Midbrain (tissue), 1 donor: ENCODE results near the gene GPC3.

ENCODE experiments used
- DNase-seq: peaks from one replicate; lab custom pipeline; 2025; lab: John Stamatoyannopoulos, UW

The GPC3 gene

DNA sequence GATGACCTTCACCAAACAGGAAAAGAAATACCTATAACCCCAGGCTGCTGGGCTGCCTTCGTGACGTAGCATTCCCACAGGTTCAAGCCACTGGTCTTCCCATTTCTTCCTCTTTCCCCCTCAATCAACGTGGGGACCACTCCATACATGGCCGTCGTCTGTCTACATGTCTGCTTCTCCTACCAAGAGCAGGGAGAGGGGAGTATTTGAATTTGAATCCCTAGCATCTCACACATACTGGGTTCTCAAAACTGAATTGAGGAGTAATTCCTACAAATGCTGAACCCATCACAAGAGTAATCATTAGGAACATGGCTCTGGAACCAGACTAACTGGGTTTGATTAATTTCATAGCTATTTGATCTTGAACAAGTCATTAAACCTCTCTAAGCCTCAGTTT lies 17.3 kb downstream of the GPC3 start:
- DNase-seq, result no peak

DNA sequence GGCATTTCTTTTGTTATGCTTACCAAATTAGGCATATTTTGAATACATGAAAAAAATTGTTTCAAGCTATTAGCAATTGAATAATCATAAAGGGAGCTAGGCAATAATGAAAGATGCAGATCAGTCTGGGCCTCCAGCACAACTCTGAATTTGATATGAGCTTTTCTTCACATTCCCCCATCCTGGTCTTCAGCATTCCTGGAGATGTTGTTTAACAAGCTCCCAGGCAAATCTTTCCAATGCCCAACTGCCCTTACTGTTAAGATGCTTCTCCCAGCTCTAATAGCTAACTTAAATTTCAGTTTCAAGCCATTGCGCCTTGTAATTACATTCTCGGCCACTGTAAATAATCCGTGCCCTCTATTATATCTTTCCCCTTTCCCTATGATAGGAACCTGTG lies 19.2 kb downstream of the GPC3 start:
- no peak for DNase-seq

DNA sequence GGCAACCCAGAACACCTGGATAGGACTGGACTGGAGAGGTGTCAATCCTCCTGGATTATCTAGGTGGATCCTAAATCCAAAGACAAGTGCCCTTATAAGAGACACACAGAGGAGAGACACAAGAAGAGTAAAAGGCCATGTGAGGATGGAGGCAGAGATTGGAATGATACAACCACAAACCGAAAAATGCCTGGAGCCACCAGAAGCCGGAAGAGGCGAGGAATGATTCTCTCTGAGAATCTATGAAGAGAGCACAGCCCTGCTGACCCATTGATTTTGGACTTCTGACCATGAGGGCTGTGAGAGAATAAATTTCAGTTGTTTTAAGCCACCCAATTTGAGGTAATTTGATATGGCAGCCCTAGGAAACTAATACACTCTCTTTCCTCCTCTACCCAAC lies 20.1 kb downstream of the GPC3 start:
- DNase-seq, result no peak

DNA sequence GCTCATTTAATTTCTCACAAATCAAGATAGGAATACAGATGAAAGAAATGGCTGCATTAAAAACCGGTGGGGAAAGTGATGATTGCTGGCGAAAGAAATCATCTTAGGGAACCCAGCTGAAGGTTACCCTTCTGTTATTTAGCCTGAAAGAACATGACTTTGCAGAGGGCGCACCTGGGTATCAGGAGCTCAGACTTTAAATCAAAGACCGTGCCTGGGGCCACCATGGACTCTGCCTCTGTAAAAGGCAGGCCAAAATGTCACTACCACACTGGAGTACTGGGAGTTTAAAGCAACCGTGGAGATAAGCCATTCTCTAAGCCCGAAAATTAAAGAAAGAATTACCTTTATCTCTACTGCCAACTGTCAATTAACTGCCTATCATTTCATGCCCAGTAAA lies 24.3 kb downstream of the GPC3 start:
- DNase-seq, result no peak

DNA sequence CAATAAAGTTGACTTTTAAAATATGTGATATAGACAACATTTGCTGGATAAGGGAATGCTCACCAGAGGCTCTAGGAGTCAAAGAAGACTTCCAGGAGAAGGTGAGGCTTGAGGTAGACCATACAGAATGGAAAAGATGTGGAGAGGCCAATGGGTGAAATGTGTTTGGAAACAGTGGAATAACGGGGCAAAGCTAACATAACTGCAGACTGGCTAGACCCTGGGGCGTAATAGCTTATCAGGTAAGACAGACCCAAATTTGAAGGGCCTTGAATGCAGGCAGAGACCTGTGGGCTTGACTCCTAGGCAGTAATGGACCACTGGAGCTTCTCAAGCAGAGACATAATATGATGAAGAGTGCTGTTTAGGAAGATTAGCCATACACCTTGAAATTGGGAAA lies 25.4 kb downstream of the GPC3 start:
- DNase-seq, result no peak

DNA sequence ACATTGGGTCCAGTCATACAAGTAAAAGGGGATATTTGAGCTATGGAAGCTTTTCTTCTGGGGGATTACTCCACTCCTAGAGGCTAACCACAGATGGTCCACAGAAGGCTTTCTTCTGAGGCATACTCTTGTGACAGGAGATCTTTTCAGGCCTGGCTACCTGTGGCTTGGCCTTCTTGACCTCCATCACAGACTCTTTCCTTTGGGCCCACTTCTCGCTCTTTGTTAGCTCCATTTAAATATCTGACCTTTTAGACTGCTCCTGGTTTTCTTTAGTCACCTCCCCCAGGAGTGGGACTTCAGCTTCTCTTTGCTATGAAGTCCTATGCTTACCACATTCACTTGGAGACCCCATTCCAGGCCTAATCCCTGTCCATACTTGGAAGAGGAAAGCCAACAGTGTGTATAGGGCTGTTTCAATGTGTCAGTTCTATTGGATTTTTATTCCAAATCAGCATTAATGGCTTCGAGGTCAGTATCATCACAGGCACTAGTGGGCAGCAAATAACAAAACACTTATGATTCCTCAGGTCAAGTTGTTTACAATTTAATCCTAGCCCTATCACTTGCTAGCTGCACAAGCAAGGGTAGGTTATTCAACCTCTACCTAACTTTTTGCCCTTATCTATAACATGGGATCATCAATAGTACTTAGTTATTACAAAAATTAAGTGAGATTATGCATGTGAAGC lies 26.3 kb downstream of the GPC3 start:
- DNase-seq, result no peak

DNA sequence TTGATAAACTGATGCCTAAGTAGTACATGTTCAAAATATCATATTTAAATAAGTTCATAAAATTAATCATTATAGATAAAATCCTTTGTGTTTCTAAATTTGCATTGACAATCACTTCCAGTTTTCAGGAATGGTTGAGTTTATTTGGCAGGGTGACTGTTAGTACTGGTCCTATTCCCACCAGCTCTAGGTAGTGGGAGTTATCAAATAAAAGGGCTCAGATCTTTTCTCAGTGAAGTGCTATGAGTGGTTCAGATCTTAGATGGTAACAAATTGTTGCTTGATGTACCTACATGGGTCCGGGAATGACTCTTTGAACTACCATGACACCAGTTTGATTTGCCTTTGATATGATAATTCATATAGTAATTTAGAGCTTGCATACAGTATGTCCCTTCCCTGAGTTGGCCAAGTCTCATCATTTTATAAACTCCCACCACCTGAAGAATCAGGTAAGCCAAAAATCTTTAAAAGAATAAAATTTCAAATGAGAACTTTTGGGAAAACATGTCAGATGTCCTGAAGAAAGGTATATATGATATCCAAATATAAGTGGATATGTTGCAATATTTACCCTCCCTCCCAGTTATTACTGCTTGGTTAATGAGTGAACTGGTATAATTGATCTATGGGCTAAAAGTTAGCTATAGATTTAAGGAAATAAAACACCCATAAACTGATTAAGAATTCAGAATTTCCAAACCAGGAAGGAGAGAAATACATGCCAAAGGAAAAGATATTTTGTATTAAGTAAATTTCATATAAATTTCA lies 28.6 kb downstream of the GPC3 start:
- no peak for DNase-seq

DNA sequence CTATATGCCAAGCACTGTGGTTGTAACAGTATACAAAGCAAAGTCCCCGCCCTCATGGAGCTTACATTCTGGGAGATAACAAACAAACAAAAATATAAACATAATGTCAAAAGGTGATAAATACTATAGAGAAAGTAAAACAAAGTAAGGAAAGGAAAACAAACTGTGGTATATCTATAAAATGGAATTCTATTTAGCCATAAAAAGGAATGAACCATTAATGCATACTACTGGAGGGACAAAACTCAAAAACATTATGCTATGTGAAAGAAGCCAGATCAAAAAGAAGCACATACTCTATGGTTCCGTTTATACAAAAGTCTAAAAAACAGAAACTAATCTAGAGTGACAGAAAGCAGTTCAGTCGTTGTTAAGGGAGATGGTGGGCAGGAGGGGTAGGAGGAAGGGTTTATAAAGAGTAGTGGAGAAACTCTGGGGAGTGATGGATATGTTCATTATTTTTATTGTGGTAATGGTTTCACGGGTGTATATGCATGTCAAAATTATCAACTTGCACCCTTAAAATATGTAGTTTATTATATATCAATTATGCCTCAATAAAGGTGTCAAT lies 31.5 kb downstream of the GPC3 start:
- no peak for DNase-seq

DNA sequence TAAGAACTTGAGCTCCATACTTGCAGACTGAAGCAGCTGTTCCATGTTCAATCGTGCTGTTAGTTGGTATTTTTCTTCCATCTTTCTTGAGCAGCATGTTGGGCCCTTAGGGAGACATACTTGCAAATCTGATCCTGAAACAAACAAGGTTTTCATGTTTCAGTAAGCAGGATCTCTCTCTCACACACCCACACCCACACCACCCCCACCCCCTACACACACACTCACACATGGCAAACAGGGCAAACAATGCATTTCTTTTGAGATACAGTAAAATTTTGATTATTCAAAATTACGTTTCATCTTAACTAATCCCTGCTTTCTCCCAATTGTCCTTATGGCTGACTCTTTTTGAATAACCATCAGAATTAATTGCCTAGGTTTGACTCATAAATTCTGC lies 32.3 kb downstream of the GPC3 start:
- DNase-seq, result no peak

DNA sequence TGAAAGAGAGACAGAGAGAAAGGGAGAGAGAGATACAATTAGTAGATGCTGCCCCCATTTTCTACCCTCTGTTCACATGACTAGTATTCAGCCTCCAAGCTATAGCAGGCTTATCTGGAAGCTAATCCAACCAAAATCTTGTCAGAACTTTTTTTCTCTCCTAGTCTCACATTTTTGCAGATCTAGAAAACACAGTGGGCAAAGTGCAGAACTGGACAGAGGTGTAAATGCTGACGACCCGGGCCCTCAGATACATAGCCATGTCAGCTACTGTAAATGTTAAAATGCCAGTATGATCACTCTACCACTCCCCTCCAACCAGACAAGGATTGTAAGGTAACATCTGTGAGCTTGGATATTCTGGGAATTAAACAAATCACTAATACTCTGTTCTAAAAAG lies 34.3 kb downstream of the GPC3 start:
- DNase-seq, result no peak

DNA sequence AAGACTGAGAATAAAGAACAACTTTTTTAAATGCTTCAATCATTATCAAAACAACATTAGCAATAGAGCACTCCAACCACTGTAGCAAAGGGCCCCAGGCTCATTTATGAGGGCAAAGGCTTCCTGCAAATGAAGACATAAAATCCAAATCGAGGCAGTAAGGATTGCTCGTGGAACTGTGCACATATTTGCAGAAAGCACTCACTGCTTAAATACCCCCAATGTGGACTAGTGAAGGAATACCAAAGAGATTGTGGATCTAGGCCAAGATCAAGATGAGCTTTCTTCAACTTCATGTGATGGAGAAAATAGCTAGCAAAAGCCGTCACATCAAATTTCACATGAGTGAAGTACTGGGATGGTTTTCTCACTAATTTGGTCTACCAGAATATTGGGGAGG lies 35.2 kb downstream of the GPC3 start:
- DNase-seq, result no peak

DNA sequence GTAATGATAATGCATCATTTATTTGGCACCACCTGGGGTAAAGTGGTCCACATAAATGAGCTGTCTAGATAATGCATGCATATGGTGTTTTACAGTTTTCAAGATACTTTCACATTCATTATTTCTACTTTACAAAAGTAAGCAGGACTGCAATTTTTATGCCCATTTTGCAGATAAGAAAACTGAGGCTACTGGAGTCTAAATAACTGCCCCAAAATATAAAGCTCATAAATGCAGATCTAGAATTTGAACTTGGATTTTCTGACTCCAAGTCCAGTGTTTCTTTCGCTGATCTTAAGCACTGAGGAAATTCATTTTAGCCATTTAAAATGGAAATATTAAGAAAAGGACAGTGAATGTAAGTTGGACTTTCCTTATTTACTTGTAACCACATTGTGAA lies 36.5 kb downstream of the GPC3 start:
- DNase-seq, result no peak

DNA sequence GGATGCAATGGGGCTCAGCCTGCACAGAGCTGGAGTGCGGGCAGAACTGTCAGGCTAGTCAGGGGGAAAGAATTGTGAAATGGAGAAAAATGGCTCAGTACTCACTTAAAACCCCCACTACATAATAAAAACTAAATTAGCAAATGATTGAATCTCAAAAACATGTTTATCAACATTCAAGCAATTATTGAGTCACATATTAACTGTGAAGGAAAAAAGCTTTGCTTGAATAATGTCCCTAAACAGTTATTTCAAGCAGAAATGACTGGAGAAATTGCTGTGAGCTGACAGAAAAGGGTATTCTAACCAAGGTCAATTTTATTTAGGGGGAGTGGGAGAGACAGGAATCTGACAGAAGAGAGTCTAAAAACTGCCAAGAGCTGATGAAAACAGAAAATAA lies 37.4 kb downstream of the GPC3 start:
- no peak for DNase-seq

DNA sequence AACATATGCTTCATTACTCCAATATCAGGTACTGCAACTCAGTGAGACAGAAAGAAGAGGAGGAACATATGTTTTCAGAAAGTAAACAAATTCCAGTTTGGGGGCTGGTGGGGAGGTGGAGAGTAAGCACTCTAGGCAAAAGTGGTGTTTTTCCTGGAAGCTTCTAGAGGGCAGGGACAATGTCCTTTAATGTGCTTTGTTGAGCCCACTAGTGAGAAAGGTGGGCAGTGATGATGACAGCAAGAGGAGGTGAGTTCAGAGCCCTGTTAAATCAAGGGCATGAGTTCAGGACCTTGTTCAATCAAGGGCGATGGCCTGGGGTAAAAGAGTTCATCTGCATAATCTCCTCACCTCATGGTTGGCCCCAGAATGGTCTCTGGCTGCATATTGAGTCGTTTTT lies 38.4 kb downstream of the GPC3 start:
- no peak for DNase-seq

DNA sequence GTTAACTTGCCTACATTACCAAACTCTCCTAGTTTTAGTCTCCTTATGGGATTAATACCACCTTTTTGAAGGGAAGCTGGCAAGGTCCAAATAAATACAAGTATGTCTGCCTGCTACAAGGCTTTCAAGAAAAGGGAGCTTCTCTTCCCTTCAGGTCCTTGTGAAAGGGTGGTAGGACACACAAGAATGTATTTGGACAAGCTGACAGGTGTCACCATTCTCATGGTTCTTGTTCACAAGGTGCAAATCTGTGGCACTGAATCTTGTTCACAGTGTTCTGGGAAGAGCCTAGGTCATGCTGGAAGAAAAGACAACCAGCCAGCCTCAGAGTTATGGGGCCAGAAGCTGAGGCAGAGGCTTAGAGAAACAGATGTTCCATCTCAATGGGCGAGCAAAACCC lies 41.9 kb downstream of the GPC3 start:
- DNase-seq, result no peak

DNA sequence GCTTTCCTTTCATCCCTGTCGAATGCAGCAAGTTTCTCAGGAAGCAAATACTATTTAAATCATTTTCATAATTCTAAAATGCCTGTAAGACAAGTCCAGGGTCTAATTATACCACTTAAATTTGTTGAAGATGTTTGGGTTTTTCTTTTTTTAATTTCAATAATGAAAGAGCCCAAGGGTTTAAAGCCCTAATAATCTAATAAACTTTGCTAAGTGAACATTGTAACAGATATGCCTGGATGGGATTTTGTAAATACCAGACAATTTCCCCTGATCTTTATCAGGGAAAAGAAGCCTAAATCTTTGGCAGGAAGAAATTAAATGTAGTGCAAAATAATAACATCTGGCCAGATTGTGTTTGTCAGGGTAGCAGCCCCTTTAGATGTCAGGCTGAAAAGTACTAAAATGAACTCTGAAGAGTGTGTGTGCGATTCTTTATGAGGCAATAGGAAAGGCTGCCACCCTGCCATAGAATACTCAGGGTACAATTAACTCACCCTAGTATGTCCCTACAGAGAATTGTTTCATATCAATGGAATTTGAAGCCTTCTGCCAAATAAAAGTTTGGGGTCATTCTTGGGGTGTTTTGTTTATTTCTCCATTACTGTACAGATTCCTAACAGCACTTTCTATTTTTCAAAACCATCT lies 45.6 kb downstream of the GPC3 start:
- DNase-seq, result no peak

DNA sequence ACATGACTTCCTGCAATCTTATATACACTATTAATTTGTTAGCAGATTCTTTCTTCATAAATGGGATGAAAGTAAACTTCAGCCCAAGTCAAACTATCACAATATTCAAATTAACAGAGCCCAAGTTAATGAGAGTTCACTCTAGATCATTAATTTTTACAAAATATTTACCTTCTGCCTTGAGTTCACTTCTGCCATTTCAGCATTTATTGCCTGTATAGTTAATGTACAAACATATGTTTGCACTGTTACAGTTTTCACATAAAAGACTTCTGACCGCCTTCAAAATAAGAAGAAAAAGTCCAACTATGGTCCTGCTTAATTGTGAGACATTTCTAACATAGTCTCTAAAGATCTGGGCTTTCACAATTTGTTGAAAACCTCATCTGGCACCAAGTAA lies 46.9 kb downstream of the GPC3 start:
- DNase-seq, result no peak

DNA sequence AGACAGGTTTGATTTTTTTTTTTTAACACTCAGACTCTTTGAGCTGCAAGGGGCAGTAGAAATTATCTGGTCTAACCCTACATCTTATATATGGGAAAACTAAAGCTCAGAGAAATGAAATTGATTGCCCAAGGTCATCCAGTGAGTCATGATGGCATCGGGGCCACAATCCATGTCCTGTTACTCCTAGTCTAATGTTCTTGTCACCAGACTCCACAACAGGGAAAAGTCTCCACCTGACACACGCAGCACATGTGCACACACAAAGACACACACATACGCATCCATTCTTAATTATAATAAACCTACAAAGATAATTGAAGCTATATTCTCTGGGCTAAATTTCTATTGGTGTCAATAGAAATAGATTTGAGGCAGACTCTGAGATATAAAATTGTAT lies 48.4 kb downstream of the GPC3 start:
- DNase-seq, result no peak

DNA sequence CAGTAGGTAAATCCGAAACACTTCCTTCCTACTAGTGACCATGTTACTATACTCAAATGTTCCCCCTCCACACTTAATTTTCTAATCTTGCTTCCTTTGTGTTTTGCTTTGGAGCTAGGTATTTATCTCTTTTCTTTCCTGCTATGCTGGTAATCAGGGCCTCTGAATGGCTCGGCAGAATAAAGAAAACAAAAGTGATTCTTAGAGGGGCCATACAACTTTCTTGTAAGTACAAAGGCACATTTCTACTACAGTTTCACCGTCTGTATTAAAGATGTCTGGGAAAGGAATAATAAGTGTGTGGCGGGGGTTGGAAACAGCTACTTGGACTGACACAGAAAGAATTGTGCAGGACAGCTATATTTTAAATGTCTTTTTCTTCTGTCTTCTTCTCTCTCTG lies 50.3 kb downstream of the GPC3 start:
- no peak for DNase-seq

DNA sequence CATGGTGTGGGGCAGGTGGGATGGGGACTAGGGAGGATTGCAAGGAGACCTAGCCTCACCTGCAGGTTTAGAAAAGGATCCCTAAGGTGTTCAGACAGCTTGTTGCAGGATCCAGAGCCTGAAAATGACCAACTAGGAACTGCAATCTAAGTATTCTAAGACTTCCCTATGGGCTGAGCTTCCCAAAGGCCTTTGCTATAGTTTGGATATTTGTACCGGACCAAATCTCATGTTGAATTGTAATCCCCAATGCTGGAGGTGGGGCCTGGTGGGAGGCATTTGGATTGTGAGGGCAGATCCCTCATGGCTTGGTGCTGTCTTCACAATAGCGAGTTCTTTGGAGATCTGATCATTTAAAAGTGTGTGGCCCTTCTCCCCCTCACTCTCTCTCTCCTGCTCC lies 52.1 kb downstream of the GPC3 start:
- no peak for DNase-seq

DNA sequence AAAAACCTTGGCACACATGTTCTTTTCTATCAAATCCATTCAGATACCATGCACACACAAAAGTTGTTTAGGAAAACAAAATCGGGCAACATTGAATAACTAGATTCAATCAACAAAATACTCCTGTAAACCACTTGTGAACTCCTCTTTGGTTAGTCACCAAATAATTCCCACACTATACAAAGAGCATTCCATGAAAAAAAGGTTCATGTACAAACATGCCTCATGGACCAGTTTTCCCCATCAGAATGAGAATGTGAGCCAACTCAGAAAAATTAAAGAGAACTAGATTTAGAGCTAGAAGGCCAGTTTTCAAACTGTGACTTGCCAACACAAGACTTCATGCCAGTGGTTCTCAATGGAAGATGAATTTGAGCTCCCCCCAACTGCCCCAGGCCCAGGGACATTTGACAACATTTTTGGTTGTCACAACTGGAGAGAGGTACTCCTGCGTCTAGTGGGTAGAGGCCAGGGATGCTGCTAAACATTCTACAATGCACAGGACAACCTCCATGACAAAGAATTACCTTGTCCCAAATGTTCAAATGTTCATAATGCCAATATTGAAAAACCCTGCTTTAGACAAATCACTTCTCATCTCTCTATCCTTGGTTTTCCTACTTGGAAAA lies 55.4 kb downstream of the GPC3 start:
- DNase-seq, result no peak

DNA sequence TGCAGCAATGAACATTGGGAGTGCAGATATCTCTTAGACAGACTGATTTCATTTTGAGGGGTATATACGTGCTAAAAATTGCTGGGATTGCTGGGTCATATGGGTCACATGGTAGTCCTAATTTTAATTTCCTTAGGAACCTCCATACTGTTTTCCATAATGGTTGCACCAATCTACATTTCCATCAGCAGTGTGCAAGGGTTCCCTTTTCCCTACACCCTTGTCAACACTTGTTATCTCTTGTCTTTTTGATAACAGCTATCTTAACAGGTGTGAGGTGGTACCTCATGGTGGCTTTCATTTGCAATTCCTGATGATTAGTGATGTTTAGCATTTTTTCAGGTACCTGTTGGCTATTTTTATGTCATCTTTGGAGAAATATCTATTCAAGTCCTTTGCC lies 57.0 kb downstream of the GPC3 start:
- DNase-seq, result no peak

DNA sequence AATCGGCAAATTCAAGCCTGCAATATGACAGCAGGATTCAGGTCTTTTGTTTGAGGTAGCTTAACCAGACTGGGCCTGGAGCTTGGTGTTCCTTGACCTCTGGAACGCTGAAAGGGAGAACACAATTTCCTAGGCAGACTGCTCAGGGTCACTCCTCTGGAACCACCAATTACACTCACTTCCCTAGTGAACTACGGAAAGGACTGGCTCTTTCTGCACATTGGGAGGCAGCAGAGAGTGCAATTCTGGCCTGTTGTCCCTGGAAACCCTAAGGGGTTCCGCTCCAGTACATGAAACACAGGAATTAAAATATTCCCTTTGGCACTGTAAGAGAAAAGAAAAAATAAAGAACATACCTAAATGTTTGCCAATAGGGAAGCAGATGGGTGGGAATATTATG lies 58.6 kb downstream of the GPC3 start:
- no peak for DNase-seq
